ENCODE results near the gene ANKRD36B. TPM values are rescaled to one million over a fixed set of nuclear protein-coding genes. Genes with fewer than 3 reads are reported as not detected.
"Not testable (repeated sequence)": the region's sequence is repeated elsewhere in the genome, so short reads cannot be mapped to it uniquely, and the experiment has no call there.

The ANKRD36B gene
- total RNA-seq, 1 experiment from 2014 or later = 20.9 TPM

- ATAC-seq = no peak
- intact Hi-C loops (cut with micrococcal nuclease) = no loop called here
- H3K27ac ChIP-seq (ENCODE audit: low read length) = no peak overlapping the region
Observed at GRCh38 chr2:97617911-97618310, 28.2 kb upstream of the ANKRD36B start.

GRCh38 chr2:97615746-97616145 is 26.1 kb upstream of the ANKRD36B start:
- H3K36me3 ChIP-seq (ENCODE audit: low read depth, low read length); H3F3A ChIP-seq (ENCODE audit: low read length, unreplicated experiment); H2AFZ ChIP-seq (ENCODE audit: low read length); H4K20me1 ChIP-seq (ENCODE audit: low read length); H3K4me1 ChIP-seq (ENCODE audit: insufficient read depth, low read length); BruUV-seq (replicated peaks); H3K9me3 ChIP-seq (ENCODE audit: low read length); H3K27me3 ChIP-seq (ENCODE audit: low read length); H3K79me2 ChIP-seq (ENCODE audit: low read length); H3K27ac ChIP-seq (ENCODE audit: low read length); H3K4me2 ChIP-seq (ENCODE audit: low read length); H3K9me2 ChIP-seq (replicated peaks; ENCODE audit: low read length); POLR2A ChIA-PET (ENCODE audit: unreplicated experiment); H3K4me3 ChIP-seq (ENCODE audit: low read length); DNase-seq; CTCF ChIA-PET; H3K9ac ChIP-seq (ENCODE audit: low read length); intact Hi-C loops (cut with micrococcal nuclease): not testable (repeated sequence)
- peak; percentile 33 for ATAC-seq

More at GRCh38 chr2:97617911-97618310, 28.2 kb upstream of the ANKRD36B start:
- no peaks in the 10 kb centered on the region for H3K27me3 ChIP-seq (ENCODE audit: low read length)
- POLR2A ChIA-PET (ENCODE audit: unreplicated experiment) = no interaction called here
- H3F3A ChIP-seq (ENCODE audit: low read length, unreplicated experiment) = no peaks in the 10 kb centered on the region
- no peaks in the 10 kb centered on the region for H3K9me2 ChIP-seq (replicated peaks; ENCODE audit: low read length)
- H3K9me3 ChIP-seq (ENCODE audit: low read length) = no peaks in the 10 kb centered on the region
- no peak overlapping the region for H3K4me3 ChIP-seq (ENCODE audit: low read length)
- DNase-seq = no peak
- H2AFZ ChIP-seq (ENCODE audit: low read length) = no peak overlapping the region
- H3K4me2 ChIP-seq (ENCODE audit: low read length) = no peak overlapping the region
- no peak overlapping the region for H3K9ac ChIP-seq (ENCODE audit: low read length)
- CTCF ChIA-PET = no interaction called here
- H3K4me1 ChIP-seq (ENCODE audit: insufficient read depth, low read length) = peaks cover 4% of the 10 kb centered on the region; the same call in 1 of the 2 replicates
- no peaks in the 10 kb centered on the region for H3K36me3 ChIP-seq (ENCODE audit: low read depth, low read length)
- TF ChIP-seq CTCF (conservative IDR thresholded peaks at IDR 0.05; ENCODE audit: low read depth, low read length) (no peak), EZH2 (IDR thresholded peaks at IDR 0.05; ENCODE audit: low read length, unreplicated experiment) (no peak), EZH2phosphoT487 (IDR thresholded peaks at IDR 0.05; ENCODE audit: borderline replicate concordance, low read length) (no peak)
- no peaks in the 10 kb centered on the region for H4K20me1 ChIP-seq (ENCODE audit: low read length)
- BruUV-seq (replicated peaks) = no TSS peak
- no peaks in the 10 kb centered on the region for H3K79me2 ChIP-seq (ENCODE audit: low read length)

- H3F3A ChIP-seq (ENCODE audit: low read length, unreplicated experiment); H3K27me3 ChIP-seq (ENCODE audit: low read length); H4K20me1 ChIP-seq (ENCODE audit: low read length); H3K36me3 ChIP-seq (ENCODE audit: low read depth, low read length); H2AFZ ChIP-seq (ENCODE audit: low read length); POLR2A ChIA-PET (ENCODE audit: unreplicated experiment); H3K79me2 ChIP-seq (ENCODE audit: low read length); DNase-seq; H3K4me1 ChIP-seq (ENCODE audit: insufficient read depth, low read length); H3K9me2 ChIP-seq (replicated peaks; ENCODE audit: low read length); H3K4me3 ChIP-seq (ENCODE audit: low read length); ATAC-seq; H3K9ac ChIP-seq (ENCODE audit: low read length); H3K4me2 ChIP-seq (ENCODE audit: low read length); CTCF ChIA-PET; BruUV-seq (replicated peaks); H3K27ac ChIP-seq (ENCODE audit: low read length); H3K9me3 ChIP-seq (ENCODE audit: low read length); intact Hi-C loops (cut with micrococcal nuclease): not testable (repeated sequence)
Observed at GRCh38 chr2:97611895-97612294, 22.2 kb upstream of the ANKRD36B start.

- POLR2A ChIA-PET (ENCODE audit: unreplicated experiment); H3K9me2 ChIP-seq (replicated peaks; ENCODE audit: low read length); H3K36me3 ChIP-seq (ENCODE audit: low read depth, low read length); H4K20me1 ChIP-seq (ENCODE audit: low read length); BruUV-seq (replicated peaks); H3F3A ChIP-seq (ENCODE audit: low read length, unreplicated experiment); intact Hi-C loops (cut with micrococcal nuclease); H3K4me1 ChIP-seq (ENCODE audit: insufficient read depth, low read length); H3K4me3 ChIP-seq (ENCODE audit: low read length); ATAC-seq; DNase-seq; H3K27ac ChIP-seq (ENCODE audit: low read length); H3K27me3 ChIP-seq (ENCODE audit: low read length); H3K79me2 ChIP-seq (ENCODE audit: low read length); H3K9ac ChIP-seq (ENCODE audit: low read length); CTCF ChIA-PET; H3K4me2 ChIP-seq (ENCODE audit: low read length); H3K9me3 ChIP-seq (ENCODE audit: low read length); H2AFZ ChIP-seq (ENCODE audit: low read length): not testable (repeated sequence)
Observed at GRCh38 chr2:97608745-97609144, 19.1 kb upstream of the ANKRD36B start.

- BruUV-seq (replicated peaks) = not testable (repeated sequence)
Observed at GRCh38 chr2:97605524-97606339, 16.1 kb upstream of the ANKRD36B start.

GRCh38 chr2:97605109-97605508 is 15.4 kb upstream of the ANKRD36B start:
- intact Hi-C loops (cut with micrococcal nuclease); H3K9me3 ChIP-seq (ENCODE audit: low read length); H3K36me3 ChIP-seq (ENCODE audit: low read depth, low read length); H3K4me3 ChIP-seq (ENCODE audit: low read length); POLR2A ChIA-PET (ENCODE audit: unreplicated experiment); H3K79me2 ChIP-seq (ENCODE audit: low read length); H3F3A ChIP-seq (ENCODE audit: low read length, unreplicated experiment); H3K4me1 ChIP-seq (ENCODE audit: insufficient read depth, low read length); H3K9ac ChIP-seq (ENCODE audit: low read length); H2AFZ ChIP-seq (ENCODE audit: low read length); H3K27me3 ChIP-seq (ENCODE audit: low read length); H3K27ac ChIP-seq (ENCODE audit: low read length); H4K20me1 ChIP-seq (ENCODE audit: low read length); CTCF ChIA-PET; H3K4me2 ChIP-seq (ENCODE audit: low read length); BruUV-seq (replicated peaks); DNase-seq; H3K9me2 ChIP-seq (replicated peaks; ENCODE audit: low read length): not testable (repeated sequence)
- peak; percentile 49; the same call in 1 of the 2 replicates for ATAC-seq

More at GRCh38 chr2:97605524-97606339, 16.1 kb upstream of the ANKRD36B start:
- H2AFZ ChIP-seq (ENCODE audit: low read length); H3F3A ChIP-seq (ENCODE audit: low read length, unreplicated experiment); POLR2A ChIA-PET (ENCODE audit: unreplicated experiment); ATAC-seq; H3K27ac ChIP-seq (ENCODE audit: low read length); H3K9ac ChIP-seq (ENCODE audit: low read length); H3K4me1 ChIP-seq (ENCODE audit: insufficient read depth, low read length); H3K79me2 ChIP-seq (ENCODE audit: low read length); H3K27me3 ChIP-seq (ENCODE audit: low read length); H3K9me3 ChIP-seq (ENCODE audit: low read length); H3K4me3 ChIP-seq (ENCODE audit: low read length); H3K9me2 ChIP-seq (replicated peaks; ENCODE audit: low read length); DNase-seq; H3K36me3 ChIP-seq (ENCODE audit: low read depth, low read length); H4K20me1 ChIP-seq (ENCODE audit: low read length); intact Hi-C loops (cut with micrococcal nuclease); H3K4me2 ChIP-seq (ENCODE audit: low read length); CTCF ChIA-PET: not testable (repeated sequence)

All from PC-3 (cell line).